Caco-2 (cell line): ENCODE results near the gene MC3R. TPM values are rescaled to one million over a fixed set of nuclear protein-coding genes. Genes with fewer than 3 reads are reported as not detected.

Experiments used
- BruUV-seq: library from RNA; stranded (reverse); fragments of 400-500 nt; replicated peaks from 2 replicates; lab custom pipeline; 2021; lab: Mats Ljungman, UMichigan
- CTCF ChIA-PET: fragments of 300-600 bp; sonication (Branson Sonifier 250); formaldehyde crosslinking; loops from one replicate; lab custom pipeline; 2022; ENCODE audit warnings: antibody characterized with exemption; lab: Charles Lee
- POLR2A ChIA-PET: fragments of 300-600 bp; sonication (Branson Sonifier 250); formaldehyde crosslinking; loops from one replicate; lab custom pipeline; 2022; ENCODE audit warnings: antibody characterized with exemption; lab: Charles Lee
- DNase-seq, 2 experiments: peaks; one replicate each; pipeline versions ENCODE4 v3.0.0 to v3.0.0-alpha.2; 2020 to 2022
- H3K27me3 ChIP-seq: replicated peaks from 2 replicates; pipeline ENCODE4 v1.6.0; 2011; ENCODE audit warnings: low read length; ENCODE audit not compliant: control insufficient read depth, insufficient read depth
- H3K36me3 ChIP-seq: 2 replicates; pipeline ENCODE4 v1.5.1; 2011; ENCODE audit warnings: low read length; ENCODE audit not compliant: control insufficient read depth, insufficient read depth
- H3K4me1 ChIP-seq: fragments of 250-450 bp; sonication (Bioruptor Pico); 2 replicates; pipeline ENCODE4 v1.5.1; 2020; ENCODE audit warnings: mild to moderate bottlenecking
- H3K4me3 ChIP-seq: 2 replicates; pipeline ENCODE4 v1.5.1; 2011; ENCODE audit warnings: low read depth, mild to moderate bottlenecking, control low read depth, low read length
- H3K9me3 ChIP-seq: fragments of 250-450 bp; sonication (Bioruptor Pico); 2 replicates; pipeline ENCODE4 v1.5.1; 2020; ENCODE audit warnings: mild to moderate bottlenecking, moderate library complexity
- H3K27ac Mint-ChIP-seq: one replicate; pipeline ENCODE4 v1.8.0; 2022; ENCODE audit warnings: mixed read lengths; ENCODE audit not compliant: unreplicated experiment
- H3K27me3 Mint-ChIP-seq: one replicate; pipeline ENCODE4 v1.8.0; 2022; ENCODE audit warnings: mixed read lengths; ENCODE audit not compliant: insufficient read depth, unreplicated experiment
- H3K36me3 Mint-ChIP-seq: one replicate; pipeline ENCODE4 v1.8.0; 2022; ENCODE audit warnings: mild to moderate bottlenecking, mixed read lengths; ENCODE audit not compliant: insufficient read depth, unreplicated experiment
- H3K4me1 Mint-ChIP-seq: one replicate; pipeline ENCODE4 v1.8.0; 2022; ENCODE audit warnings: low read depth, mixed read lengths; ENCODE audit not compliant: unreplicated experiment
- H3K4me3 Mint-ChIP-seq: one replicate; pipeline ENCODE4 v1.8.0; 2022; ENCODE audit warnings: mild to moderate bottlenecking, moderate library complexity, mixed read lengths; ENCODE audit not compliant: unreplicated experiment
- H3K9me3 Mint-ChIP-seq: one replicate; pipeline ENCODE4 v1.8.0; 2022; ENCODE audit warnings: mixed read lengths; ENCODE audit not compliant: unreplicated experiment
- intact Hi-C: fragments of 100-400 bp; cut with micrococcal nuclease; formaldehyde crosslinking; loops from one replicate; pipeline ENCODE4 v1.10.0; 2022; ENCODE audit not compliant: unreplicated experiment
- total RNA-seq: library from RNA; stranded (reverse); gene quantifications from 2 replicates; pipeline ENCODE4 v1.2.3, GENCODE V29; 2022
- TF ChIP-seq, protein P1 (sequence below), 2 experiments: fragments of 200-600 bp in 1 of 2; IDR thresholded peaks; 1 replicate in 1 of 2; 2 replicates in 1 of 2; pipeline versions ENCODE4 v1.5.1 to v1.8.0; 2011 to 2022; ENCODE audit warnings: antibody characterized with exemption in 1 of 2, control low read depth in 1 of 2, inconsistent platforms in 1 of 2, low read depth in 1 of 2, low read length in 1 of 2, mild to moderate bottlenecking in 1 of 2, moderate library complexity in 1 of 2; ENCODE audit not compliant: insufficient read depth in 1 of 2, severe bottlenecking in 1 of 2, unreplicated experiment in 1 of 2

MC3R gene
- total RNA-seq, 1 experiment from 2014 or later: not detected

DNA sequence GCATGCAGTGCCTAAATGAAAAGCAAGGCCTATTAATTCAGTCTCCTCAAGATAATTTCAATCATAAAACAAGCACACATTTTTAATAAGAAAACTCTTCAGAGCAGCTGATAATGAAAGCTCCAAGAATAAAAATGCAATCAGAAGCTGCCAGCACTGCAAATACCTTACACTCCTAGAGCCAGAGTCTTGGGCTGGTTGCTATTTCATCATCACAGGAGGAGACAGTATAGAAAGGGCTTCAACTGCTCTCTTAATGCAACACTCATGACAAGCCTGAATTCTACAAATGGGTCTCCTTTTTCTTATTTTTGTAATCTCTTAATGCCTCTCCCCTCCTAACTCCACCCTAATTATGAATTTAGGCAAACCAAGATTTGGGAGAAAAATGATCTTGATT, 11.2 kb upstream of the MC3R start:
- no peaks in the 10 kb centered on the region for H3K4me1 ChIP-seq
- peaks cover 32% of the 10 kb centered on the region for H3K9me3 Mint-ChIP-seq
- TF ChIP-seq, protein P1, sequence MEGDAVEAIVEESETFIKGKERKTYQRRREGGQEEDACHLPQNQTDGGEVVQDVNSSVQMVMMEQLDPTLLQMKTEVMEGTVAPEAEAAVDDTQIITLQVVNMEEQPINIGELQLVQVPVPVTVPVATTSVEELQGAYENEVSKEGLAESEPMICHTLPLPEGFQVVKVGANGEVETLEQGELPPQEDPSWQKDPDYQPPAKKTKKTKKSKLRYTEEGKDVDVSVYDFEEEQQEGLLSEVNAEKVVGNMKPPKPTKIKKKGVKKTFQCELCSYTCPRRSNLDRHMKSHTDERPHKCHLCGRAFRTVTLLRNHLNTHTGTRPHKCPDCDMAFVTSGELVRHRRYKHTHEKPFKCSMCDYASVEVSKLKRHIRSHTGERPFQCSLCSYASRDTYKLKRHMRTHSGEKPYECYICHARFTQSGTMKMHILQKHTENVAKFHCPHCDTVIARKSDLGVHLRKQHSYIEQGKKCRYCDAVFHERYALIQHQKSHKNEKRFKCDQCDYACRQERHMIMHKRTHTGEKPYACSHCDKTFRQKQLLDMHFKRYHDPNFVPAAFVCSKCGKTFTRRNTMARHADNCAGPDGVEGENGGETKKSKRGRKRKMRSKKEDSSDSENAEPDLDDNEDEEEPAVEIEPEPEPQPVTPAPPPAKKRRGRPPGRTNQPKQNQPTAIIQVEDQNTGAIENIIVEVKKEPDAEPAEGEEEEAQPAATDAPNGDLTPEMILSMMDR (IDR thresholded peaks at IDR 0.05; ENCODE audit: insufficient read depth in 1 of 2, low read depth in 1 of 2, low read length in 1 of 2, severe bottlenecking in 1 of 2, unreplicated experiment in 1 of 2): no peak
- no TSS peak for BruUV-seq
- H3K36me3 ChIP-seq: no peaks in the 10 kb centered on the region
- intact Hi-C loops: no loop called here
- no peak overlapping the region for H3K27ac Mint-ChIP-seq
- no peak for DNase-seq
- peaks cover 10% of the 10 kb centered on the region for H3K27me3 Mint-ChIP-seq
- H3K9me3 ChIP-seq: peaks cover 21% of the 10 kb centered on the region
- ChIA-PET POLR2A (no interaction called here), CTCF (no interaction called here)
- H3K4me3 Mint-ChIP-seq: no peak overlapping the region
- H3K4me3 ChIP-seq: no peak overlapping the region
- H3K36me3 Mint-ChIP-seq: no peaks in the 10 kb centered on the region
- H3K27me3 ChIP-seq: no peaks in the 10 kb centered on the region
- H3K4me1 Mint-ChIP-seq: no peaks in the 10 kb centered on the region

DNA sequence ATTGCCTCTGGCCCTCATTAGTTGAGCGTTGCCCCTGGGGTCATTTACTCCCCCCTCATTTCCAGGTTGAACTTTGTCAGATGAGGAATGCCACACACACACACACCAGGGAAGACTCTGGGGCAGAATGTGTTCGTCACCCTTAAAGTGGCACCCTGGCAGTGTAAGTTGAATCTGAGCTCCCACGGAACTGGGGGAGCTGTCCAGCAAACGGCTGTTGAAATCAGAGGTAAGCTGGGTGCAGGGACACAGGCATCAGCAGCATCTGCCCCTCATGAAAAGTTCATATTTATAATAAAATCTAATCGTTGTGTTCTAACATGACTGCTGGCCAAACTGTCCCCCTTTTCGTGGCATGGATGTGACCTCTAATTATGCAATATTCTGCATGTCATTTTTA, 4.3 kb upstream of the MC3R start:
- H3K4me1 ChIP-seq: no peaks in the 10 kb centered on the region
- intact Hi-C loops: no loop called here
- H3K36me3 Mint-ChIP-seq: no peaks in the 10 kb centered on the region
- no peaks in the 10 kb centered on the region for H3K36me3 ChIP-seq
- no peak overlapping the region for H3K27ac Mint-ChIP-seq
- H3K9me3 Mint-ChIP-seq: no peaks in the 10 kb centered on the region
- H3K4me1 Mint-ChIP-seq: no peaks in the 10 kb centered on the region
- BruUV-seq: no TSS peak
- H3K9me3 ChIP-seq: no peaks in the 10 kb centered on the region
- POLR2A ChIA-PET: no interaction called here
- TF ChIP-seq, protein P1 (IDR thresholded peaks at IDR 0.05; ENCODE audit: insufficient read depth in 1 of 2, low read depth in 1 of 2, low read length in 1 of 2, severe bottlenecking in 1 of 2, unreplicated experiment in 1 of 2): no peak
- H3K27me3 Mint-ChIP-seq: peaks cover 20% of the 10 kb centered on the region
- DNase-seq: no peak
- CTCF ChIA-PET: no interaction called here
- no peak overlapping the region for H3K4me3 Mint-ChIP-seq
- H3K4me3 ChIP-seq: no peak overlapping the region
- no peaks in the 10 kb centered on the region for H3K27me3 ChIP-seq

DNA sequence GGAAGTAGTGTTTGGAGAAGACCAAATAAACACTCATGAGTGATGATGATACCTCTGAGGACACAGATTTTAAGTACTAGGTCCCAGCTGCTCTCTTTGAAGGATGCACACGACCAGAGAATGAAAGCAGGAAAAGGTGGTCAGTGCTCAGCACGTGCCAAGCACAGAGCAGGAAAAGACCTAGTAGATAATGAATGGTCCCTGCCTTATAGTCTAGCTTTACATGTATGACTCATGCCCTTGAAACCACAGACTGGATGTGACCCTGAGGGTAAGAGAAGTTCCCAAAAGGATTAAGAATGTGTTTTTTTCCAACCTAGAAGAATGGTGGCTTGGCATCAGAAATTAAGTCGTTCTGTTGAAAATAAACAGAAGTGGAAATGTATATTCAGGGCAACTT, 2.8 kb upstream of the MC3R start:
- Histone ChIP-seq H3K4me3 (no peak overlapping the region), H3K36me3 (no peaks in the 10 kb centered on the region), H3K27me3 (no peaks in the 10 kb centered on the region), H3K4me1 (no peaks in the 10 kb centered on the region), H3K9me3 (no peaks in the 10 kb centered on the region)
- H3K27ac Mint-ChIP-seq: no peak overlapping the region
- TF ChIP-seq, protein P1 (IDR thresholded peaks at IDR 0.05; ENCODE audit: insufficient read depth in 1 of 2, low read depth in 1 of 2, low read length in 1 of 2, severe bottlenecking in 1 of 2, unreplicated experiment in 1 of 2): no peak
- no TSS peak for BruUV-seq
- ChIA-PET POLR2A (no interaction called here), CTCF (interaction anchor here (1.0 kb wide), 1 partner anchor 109 kb away, joined by 5 read pairs; no protein-coding TSS in a partner anchor)
- intact Hi-C loops: loop anchor here (5.0 kb wide), 1 partner anchor 112 kb away; the partner anchor contains the start of gene FAM210B
- H3K9me3 Mint-ChIP-seq: no peaks in the 10 kb centered on the region
- peaks cover 23% of the 10 kb centered on the region for H3K27me3 Mint-ChIP-seq
- no peak overlapping the region for H3K4me3 Mint-ChIP-seq
- no peaks in the 10 kb centered on the region for H3K4me1 Mint-ChIP-seq
- no peak for DNase-seq
- no peaks in the 10 kb centered on the region for H3K36me3 Mint-ChIP-seq
